ENCODE measurements around the gene CCNL1.
"Not testable (repeated sequence)": the region's sequence is repeated elsewhere in the genome, so short reads cannot be mapped to it uniquely, and the experiment has no call there.

Gene CCNL1

GRCh38 chr3:157121522-157121921 is 38.4 kb downstream of the CCNL1 start:
- no peak for DNase-seq

GRCh38 chr3:157120071-157120892 is 39.7 kb downstream of the CCNL1 start:
- no peak for DNase-seq

GRCh38 chr3:157119369-157119951 is 40.5 kb downstream of the CCNL1 start:
- DNase-seq: no peak

- DNase-seq: no peak
Observed at GRCh38 chr3:157117875-157118654, 41.9 kb downstream of the CCNL1 start.

GRCh38 chr3:157117206-157117605 is 42.7 kb downstream of the CCNL1 start:
- no peak for DNase-seq

- no peak for DNase-seq
Observed at GRCh38 chr3:157116017-157116416, 43.9 kb downstream of the CCNL1 start.

- DNase-seq: no peak
Observed at GRCh38 chr3:157115069-157116006, 44.6 kb downstream of the CCNL1 start.

GRCh38 chr3:157113832-157114505 is 46.0 kb downstream of the CCNL1 start:
- no peak for DNase-seq

GRCh38 chr3:157112536-157112935 is 47.4 kb downstream of the CCNL1 start:
- no peak for DNase-seq

- DNase-seq: no peak
Observed at GRCh38 chr3:157111518-157111917, 48.4 kb downstream of the CCNL1 start.

- DNase-seq: no peak
Observed at GRCh38 chr3:157110761-157111278, 49.1 kb downstream of the CCNL1 start.

- no peak for DNase-seq
Observed at GRCh38 chr3:157109267-157110141, 50.4 kb downstream of the CCNL1 start.

GRCh38 chr3:157107644-157108133 is 52.3 kb downstream of the CCNL1 start:
- no peak for DNase-seq

GRCh38 chr3:157107037-157107436 is 52.9 kb downstream of the CCNL1 start:
- DNase-seq: no peak

- no peak for DNase-seq
Observed at GRCh38 chr3:157104928-157105652, 54.9 kb downstream of the CCNL1 start.

- no peak for DNase-seq
Observed at GRCh38 chr3:157104521-157104920, 55.4 kb downstream of the CCNL1 start.

- DNase-seq: no peak
Observed at GRCh38 chr3:157103860-157104259, 56.1 kb downstream of the CCNL1 start.

GRCh38 chr3:157103280-157103679 is 56.7 kb downstream of the CCNL1 start:
- DNase-seq: no peak

GRCh38 chr3:157102595-157102994 is 57.4 kb downstream of the CCNL1 start:
- not testable (repeated sequence) for DNase-seq

- no peak for DNase-seq
Observed at GRCh38 chr3:157102098-157102497, 57.8 kb downstream of the CCNL1 start.
